ENCODE measurements around the gene RNF19B.

RNF19B gene

DNA sequence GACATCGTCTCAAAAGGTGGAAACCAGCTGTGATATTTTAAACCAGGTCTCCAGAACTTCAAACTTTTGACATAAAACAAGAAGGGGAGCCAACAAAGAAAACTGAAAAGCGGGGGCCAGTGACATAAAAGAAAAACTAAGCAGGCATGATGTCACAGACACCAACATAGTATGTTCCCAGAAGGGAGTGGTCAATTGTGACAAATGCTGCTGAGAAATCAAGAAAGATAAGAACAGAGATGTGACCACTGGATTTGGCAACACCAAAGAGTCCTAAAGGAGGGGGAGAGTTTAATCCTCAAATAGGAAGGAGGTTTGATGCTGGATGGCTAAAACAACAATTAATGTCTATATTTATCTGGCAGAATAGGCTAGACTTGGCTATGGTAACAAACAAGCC, 2.3 kb upstream of the RNF19B start:
- in situ Hi-C loops (cut with HindIII; ENCODE audit: low pct_ligation_motif_present, low sequenced_read_pairs), result no loop called here
- H3K27ac ChIP-seq, result no peak overlapping the region
- H3K4me3 ChIP-seq (ENCODE audit: low read depth, low read length), result no peak overlapping the region
- no peaks in the 10 kb centered on the region for H3K27me3 ChIP-seq (replicated peaks)
- TF ChIP-seq, protein P1, sequence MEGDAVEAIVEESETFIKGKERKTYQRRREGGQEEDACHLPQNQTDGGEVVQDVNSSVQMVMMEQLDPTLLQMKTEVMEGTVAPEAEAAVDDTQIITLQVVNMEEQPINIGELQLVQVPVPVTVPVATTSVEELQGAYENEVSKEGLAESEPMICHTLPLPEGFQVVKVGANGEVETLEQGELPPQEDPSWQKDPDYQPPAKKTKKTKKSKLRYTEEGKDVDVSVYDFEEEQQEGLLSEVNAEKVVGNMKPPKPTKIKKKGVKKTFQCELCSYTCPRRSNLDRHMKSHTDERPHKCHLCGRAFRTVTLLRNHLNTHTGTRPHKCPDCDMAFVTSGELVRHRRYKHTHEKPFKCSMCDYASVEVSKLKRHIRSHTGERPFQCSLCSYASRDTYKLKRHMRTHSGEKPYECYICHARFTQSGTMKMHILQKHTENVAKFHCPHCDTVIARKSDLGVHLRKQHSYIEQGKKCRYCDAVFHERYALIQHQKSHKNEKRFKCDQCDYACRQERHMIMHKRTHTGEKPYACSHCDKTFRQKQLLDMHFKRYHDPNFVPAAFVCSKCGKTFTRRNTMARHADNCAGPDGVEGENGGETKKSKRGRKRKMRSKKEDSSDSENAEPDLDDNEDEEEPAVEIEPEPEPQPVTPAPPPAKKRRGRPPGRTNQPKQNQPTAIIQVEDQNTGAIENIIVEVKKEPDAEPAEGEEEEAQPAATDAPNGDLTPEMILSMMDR (IDR thresholded peaks at IDR 0.05; ENCODE audit: low read depth, low read length, missing control alignments), result no peak
- no peaks in the 10 kb centered on the region for H3K36me3 ChIP-seq (replicated peaks)
- DNase-seq, result no peak

DNA sequence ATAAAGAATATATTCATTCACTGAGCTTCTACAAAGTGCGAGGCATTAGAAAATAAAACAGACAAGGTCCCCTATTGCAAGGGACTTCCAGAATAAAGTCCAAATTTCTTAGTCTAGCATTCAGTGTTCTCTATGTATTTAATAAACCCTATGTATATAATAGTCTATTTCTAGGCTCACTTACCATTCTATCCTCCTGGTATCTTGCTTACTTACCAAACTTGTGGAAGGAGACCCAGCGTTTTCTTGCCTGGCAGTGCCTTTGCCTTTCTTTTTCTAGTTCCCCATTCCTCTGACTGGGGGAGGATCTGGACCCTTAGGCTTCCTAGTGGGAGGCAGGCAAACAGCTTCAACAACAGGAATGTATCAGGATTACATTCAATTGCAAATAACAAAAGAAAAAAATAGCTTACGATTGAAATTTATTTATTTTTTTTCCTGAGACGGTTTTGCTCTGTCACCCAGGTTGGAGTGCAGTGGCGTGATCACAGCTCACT, 690 bp upstream of the RNF19B start:
- Histone ChIP-seq H3K4me3 (ENCODE audit: low read depth, low read length) (peak overlapping the region; percentile 60), H3K27me3 (replicated peaks) (no peaks in the 10 kb centered on the region), H3K36me3 (replicated peaks) (no peaks in the 10 kb centered on the region), H3K27ac (peak overlapping the region; percentile 15)
- DNase-seq, result no peak
- TF ChIP-seq, protein P1 (IDR thresholded peaks at IDR 0.05; ENCODE audit: low read depth, low read length, missing control alignments), result no peak
- in situ Hi-C loops (cut with HindIII; ENCODE audit: low pct_ligation_motif_present, low sequenced_read_pairs), result no loop called here

GRCh38 chr1:32963746-32964460, 706 bp downstream of the RNF19B start:
- DNase-seq, result peak; percentile 35
- Histone ChIP-seq H3K27ac (peak overlapping the region; percentile 51), H3K36me3 (replicated peaks) (no peaks in the 10 kb centered on the region), H3K4me3 (ENCODE audit: low read depth, low read length) (peak overlapping the region; percentile 87), H3K27me3 (replicated peaks) (no peaks in the 10 kb centered on the region)
- in situ Hi-C loops (cut with HindIII; ENCODE audit: low pct_ligation_motif_present, low sequenced_read_pairs), result no loop called here
- TF ChIP-seq, protein P1 (IDR thresholded peaks at IDR 0.05; ENCODE audit: low read depth, low read length, missing control alignments), result peak; percentile 7

GRCh38 chr1:32962248-32962896, 2.2 kb downstream of the RNF19B start:
- H3K27ac ChIP-seq, result no peak overlapping the region
- no peaks in the 10 kb centered on the region for H3K36me3 ChIP-seq (replicated peaks)
- DNase-seq, result no peak
- H3K27me3 ChIP-seq (replicated peaks), result no peaks in the 10 kb centered on the region
- in situ Hi-C loops (cut with HindIII; ENCODE audit: low pct_ligation_motif_present, low sequenced_read_pairs), result no loop called here
- TF ChIP-seq, protein P1 (IDR thresholded peaks at IDR 0.05; ENCODE audit: low read depth, low read length, missing control alignments), result no peak
- H3K4me3 ChIP-seq (ENCODE audit: low read depth, low read length), result peak overlapping the region; percentile 87

DNA sequence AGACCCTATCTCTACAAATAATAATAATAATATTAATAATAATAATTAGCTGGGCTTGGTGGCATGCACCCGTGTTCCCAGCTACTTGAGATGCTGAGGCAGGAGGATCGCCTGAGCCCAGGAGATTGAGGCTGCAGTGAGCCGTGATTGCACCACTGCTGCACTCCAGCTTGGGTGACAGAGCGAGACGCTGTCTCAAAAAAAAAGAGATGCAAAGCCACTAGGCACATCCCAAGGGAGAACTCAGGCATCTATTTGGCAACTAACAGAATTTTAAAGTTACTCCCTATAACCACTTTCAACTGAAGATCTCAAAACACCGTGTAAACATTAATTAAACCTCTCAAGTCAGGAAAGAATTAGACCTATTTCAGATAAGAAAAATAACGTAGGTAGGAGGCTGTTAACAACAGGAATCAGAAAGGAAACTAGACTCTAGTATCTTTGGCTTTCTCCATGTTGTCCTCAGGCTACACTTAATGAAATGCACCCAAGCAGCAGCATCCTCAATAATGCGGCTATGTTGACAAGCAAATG, 3.7 kb downstream of the RNF19B start:
- Histone ChIP-seq H3K4me3 (ENCODE audit: low read depth, low read length) (no peak overlapping the region), H3K27ac (no peak overlapping the region), H3K36me3 (replicated peaks) (no peaks in the 10 kb centered on the region), H3K27me3 (replicated peaks) (no peaks in the 10 kb centered on the region)
- DNase-seq, result no peak
- in situ Hi-C loops (cut with HindIII; ENCODE audit: low pct_ligation_motif_present, low sequenced_read_pairs), result no loop called here
- TF ChIP-seq, protein P1 (IDR thresholded peaks at IDR 0.05; ENCODE audit: low read depth, low read length, missing control alignments), result no peak

Measured in brain microvascular endothelial cell (primary cell).